GM21576 (cell line): ENCODE results near the gene SLC44A2.

Source experiments
- ATAC-seq: cut with Tn5 transposase; IDR thresholded peaks from one replicate; pipeline ENCODE4 v1.9.1; 2021; ENCODE audit warnings: mild to moderate bottlenecking, moderate library complexity; ENCODE audit not compliant: unreplicated experiment

Gene SLC44A2

DNA sequence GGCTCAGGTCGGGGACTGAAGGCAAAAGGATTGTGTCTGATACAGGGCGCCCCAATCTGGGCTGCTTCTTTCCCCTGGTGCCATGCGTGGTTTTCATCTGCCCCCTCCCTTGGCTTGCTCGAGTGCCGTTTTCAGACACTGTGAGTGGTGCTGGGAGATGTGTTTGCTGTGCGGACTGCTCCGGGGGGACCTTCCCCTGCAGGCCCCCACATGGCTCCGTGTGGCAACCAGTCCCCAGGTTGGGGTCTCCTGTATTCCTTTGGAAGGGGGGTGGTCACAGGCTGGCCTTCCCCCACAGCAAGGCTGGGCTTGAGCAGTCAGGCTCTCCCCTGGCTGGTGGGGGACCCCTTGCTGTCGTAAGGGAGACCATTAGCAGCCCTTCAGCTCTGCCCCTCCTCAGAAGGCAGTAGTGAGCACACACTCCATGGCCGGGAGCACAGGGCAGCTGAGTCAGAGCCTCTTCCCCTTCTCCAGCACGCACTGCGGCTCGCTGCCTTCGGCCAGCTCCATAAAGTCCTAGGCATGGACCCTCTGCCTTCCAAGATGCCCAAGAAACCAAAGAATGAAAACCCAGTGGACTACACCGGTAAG lies 55.3 kb downstream of the SLC44A2 start:
- ATAC-seq, result no peak

DNA sequence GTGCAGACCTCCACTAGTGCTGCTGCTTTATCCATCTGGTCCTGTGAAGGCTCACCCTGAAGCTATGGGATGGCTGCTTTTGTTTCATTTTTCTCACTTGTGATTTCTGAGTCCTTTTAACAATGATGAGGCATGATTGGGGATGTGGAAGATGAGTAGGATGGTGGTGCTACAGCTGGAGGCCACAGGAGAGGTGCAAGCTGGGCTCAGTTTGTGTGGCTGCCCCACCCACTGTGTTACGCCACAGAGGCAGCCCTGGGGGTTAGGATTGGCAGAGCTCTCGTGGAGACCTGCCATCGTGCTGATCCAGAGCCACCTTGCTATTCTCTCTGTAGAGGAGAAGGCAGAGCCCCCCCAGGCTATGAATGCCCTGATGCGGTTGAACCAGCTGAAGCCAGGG lies 56.3 kb downstream of the SLC44A2 start:
- ATAC-seq, result no peak

DNA sequence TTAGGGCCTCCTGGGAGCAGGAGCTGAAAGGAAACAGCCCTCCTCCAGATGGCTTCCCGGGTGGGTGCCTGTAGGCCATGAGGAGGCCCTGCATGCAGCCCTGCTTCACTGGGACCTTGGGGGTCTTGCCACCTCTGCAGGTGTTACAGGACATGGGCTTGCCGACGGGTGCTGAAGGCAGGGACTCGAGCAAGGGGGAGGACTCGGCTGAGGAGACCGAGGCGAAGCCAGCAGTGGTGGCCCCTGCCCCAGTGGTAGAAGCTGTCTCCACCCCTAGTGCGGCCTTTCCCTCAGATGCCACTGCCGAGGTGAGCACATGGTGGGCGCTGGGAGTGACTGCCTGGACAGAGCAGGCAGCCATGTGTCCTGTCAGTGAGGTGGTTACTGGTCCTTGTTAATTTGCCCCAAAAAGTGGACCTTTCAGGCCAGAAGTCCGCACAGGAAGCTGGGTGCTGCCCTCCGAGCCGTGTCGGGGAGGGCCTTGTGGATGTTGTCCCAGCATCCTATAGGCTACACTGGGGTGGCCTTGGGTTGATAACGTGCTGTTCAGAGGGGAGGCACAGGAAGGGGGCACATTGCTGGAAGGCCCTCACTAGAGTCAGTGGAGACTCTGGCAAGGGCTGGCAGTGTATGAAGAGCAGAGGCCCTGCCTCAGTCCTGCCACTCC lies 57.2 kb downstream of the SLC44A2 start:
- no peak for ATAC-seq

DNA sequence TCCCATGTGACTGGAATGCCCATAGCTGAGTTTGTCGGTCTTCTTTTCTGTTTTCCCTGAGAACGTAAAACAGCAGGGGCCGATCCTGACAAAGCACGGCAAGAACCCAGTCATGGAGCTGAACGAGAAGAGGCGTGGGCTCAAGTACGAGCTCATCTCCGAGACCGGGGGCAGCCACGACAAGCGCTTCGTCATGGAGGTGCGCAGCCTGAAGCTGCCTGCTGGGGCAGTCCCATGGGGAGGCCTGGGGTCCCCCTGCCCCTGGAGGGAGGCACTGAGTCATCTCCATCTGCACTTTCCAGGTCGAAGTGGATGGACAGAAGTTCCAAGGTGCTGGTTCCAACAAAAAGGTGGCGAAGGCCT lies 57.7 kb downstream of the SLC44A2 start:
- ATAC-seq, result no peak

DNA sequence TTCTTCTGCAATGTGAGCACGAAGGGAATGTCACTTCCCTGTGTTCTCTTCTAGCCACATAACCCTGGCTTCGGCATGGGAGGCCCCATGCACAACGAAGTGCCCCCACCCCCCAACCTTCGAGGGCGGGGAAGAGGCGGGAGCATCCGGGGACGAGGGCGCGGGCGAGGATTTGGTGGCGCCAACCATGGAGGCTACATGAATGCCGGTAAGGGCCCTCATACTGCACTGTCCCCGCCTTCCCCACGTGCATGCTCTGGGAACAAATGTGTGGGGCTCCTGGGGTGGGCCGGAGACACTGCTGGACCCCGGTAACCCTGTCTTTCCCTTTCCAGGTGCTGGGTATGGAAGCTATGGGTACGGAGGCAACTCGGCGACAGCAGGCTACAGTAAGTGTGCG lies 58.2 kb downstream of the SLC44A2 start:
- no peak for ATAC-seq

DNA sequence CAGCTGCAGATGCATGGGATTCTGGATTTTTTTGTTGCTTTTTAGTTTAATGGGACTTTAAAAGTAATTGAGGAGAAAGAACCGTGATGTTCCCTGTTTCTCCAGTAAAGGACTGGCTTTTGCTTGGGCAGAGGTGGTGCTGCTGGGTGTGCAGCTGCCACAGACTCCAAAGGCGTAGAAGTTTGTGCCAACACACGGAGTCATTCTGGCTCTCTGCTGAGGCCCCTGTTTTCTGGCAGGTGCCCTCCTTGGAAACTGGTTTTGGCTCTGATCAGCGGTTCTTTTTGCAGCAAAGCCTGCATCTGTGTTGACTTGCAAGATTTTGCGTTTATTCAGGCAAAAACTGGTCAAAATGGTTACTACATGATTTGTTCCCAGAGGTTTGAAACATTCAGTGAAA lies 59.9 kb downstream of the SLC44A2 start:
- ATAC-seq, result no peak

DNA sequence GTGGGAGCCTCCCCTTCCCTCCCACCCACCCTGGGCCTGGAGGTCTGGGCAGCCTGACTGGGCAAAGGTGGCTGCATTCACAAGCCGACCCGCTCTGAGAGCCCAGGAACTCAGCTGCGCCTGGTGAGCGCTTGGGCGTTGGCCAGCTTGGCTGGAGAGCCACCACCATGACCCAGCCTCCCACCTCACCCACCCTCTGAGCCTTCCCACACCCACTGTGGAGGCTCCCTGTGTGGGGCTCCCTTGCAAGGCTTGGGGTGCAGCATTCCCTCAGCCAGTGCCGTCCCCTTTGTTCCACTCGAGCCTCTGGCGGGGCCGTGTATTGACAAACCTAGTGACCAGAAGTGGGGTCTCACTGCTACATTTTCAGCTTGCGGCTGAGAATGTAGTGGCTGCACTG lies 60.8 kb downstream of the SLC44A2 start:
- ATAC-seq, result no peak

DNA sequence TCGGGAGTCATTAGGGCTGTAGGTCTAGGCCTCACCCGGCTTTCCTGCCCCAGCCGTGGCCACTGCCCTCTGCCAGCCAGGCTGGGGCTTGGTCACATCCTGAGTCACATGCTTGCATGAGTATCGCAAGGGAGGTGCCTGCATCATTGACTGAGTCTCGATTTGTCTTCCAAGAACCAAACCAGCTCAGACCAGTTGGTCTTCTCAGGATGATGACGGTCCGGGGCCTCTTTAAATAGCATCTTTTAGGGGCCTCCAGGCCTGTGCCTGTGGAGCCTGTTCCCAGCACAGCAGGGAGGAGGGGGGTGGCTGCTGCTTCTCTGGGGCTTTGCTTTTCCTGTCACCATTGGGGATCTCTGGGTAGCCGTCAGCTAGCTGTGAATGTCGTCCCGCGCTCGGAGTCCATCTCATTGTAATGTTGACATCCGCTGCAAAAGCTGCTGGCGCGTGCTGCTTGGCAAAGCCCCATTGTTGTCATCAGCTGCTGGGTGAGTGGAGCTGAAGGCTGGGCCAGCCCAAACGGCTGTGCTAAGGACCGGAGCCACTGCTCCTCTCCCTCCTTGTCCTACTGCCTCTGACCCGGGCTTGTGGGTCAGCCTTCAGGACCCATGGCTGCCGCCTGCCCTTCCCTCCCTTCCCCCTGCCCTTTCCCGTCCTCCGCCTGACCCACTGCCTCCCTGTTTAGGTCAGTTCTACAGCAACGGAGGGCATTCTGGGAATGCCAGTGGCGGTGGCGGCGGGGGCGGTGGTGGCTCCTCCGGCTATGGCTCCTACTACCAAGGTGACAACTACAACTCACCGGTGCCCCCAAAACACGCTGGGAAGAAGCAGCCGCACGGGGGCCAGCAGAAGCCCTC lies 61.5 kb downstream of the SLC44A2 start:
- no peak for ATAC-seq

DNA sequence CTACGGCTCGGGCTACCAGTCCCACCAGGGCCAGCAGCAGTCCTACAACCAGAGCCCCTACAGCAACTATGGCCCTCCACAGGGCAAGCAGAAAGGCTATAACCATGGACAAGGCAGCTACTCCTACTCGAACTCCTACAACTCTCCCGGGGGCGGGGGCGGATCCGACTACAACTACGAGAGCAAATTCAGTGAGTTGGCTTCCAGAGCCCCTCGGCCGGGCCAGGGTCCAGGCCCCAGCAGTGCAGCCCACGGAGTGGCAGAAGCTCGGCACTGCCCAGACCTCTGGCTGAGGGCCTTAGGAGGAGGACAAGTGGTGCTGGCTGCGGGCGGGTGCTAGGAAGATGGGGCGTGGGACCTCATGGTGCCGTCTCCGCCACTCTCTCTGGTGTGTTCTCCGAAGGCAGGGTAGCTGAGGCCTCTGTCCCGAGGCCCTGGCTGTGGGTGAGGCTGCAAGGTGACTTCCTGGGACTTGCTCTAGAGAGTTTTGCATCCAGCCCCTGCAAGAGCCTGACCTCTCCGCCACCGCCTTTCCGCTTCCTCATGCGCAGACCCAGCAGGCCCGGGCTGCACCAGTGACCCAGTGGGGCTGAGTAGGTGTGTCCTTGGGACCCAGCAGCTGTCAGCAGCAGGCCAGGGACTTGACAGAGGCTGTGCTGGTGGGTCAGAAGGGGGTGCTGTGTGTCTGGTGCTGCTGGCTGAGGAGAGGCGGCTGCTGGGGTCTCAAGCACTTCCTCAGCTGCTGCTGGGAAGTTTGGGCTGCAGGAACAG lies 62.4 kb downstream of the SLC44A2 start:
- no peak for ATAC-seq

DNA sequence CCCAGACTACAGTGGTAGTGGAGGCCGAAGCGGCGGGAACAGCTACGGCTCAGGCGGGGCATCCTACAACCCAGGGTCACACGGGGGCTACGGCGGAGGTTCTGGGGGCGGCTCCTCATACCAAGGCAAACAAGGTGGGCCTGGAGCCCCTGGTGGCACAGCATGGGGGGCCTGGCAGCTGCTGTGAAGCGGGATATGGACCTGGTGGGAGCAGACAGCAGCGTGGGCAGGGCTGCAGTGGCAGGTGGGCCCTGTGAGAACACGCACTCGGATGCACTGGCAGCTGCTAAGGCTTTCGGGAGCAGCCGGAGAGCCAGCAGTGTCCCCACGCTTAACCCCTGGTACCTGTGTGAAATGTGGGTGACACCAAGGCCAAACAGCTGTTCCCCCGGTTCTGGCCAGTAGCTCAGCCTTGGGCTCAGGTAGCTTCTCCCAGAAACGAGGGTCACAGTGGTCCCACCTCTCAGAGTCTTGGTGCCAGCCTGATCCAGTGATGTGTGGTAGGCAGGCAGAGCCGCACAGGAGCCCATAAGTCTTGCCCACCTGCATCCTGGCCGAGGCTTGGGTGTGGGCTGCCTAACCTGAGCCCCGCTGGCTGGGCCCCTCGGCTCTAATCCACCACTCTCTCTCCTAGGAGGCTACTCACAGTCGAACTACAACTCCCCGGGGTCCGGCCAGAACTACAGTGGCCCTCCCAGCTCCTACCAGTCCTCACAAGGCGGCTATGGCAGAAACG lies 63.4 kb downstream of the SLC44A2 start:
- no peak for ATAC-seq

DNA sequence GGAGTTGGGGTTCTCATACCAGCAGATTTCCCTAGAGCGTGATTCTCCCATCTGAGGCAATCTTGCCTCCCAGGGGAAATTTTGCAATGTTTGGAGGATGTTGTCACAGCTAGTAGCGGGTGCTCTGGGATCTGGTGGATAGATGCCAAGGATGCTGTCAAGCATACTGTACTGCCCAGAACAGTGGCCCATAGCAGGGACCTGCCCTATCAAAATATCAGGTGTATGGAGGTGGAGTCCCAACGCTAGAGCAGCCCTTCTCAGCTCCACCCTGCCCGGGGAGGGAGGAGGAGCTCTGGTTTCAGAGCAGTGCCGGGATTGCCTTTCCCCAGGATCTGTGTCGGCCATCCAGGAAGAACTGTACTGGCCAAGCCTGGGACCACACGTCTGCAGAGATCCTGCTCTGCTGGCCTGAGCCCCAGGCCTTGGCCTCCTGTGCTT lies 65.0 kb downstream of the SLC44A2 start:
- no peak for ATAC-seq

DNA sequence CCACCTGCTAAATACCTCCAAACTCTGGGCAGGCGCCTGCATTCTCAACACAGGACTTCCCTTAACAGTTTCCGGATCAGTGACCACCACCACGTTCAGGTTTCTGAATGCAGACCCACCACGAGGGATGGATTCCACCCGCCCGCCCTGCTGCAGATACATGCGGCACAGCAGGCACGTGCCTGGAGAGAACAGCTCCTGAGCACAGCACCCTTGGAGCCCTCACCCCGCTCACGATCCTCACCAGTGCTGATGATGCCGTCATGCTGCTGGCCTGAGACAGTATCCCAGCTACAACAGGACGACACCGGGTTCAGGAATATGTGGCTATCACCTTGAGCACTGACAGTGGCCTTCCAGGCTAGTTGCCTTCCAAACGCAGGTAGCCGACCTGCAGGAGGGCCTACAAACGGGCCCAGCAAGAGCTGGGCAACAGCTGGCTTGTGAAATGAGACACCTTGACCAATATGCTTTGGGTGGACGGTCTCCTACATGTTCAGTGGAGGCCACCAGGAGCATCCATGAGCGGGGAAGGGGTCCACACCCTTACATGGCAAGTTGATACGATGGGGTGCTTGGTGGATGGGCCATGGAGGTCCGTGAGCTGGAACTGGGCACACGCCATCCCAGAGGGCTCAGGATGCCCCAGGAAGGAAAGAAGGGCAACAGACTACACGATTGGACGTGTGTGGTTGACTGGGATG lies 66.0 kb downstream of the SLC44A2 start:
- no peak for ATAC-seq

DNA sequence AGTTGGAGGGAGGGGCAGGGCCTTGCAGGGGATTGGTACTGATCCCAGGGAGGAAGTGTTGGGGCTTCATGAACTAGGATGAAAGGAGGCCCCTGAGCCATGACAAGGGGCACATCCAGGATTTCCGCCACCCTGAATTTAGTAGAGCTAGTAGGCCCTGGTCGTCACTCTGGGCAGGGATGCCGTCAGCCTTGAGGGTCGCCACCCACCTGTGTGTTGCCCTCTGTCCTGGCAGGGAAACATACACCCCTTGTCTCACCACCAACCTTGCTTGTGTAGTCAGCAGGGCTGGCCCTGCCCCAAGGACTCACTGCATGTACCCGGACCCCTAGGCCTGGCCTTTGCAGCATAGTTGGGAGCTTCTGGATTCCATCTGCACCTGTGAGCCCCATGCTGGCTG lies 66.5 kb downstream of the SLC44A2 start:
- ATAC-seq, result no peak

DNA sequence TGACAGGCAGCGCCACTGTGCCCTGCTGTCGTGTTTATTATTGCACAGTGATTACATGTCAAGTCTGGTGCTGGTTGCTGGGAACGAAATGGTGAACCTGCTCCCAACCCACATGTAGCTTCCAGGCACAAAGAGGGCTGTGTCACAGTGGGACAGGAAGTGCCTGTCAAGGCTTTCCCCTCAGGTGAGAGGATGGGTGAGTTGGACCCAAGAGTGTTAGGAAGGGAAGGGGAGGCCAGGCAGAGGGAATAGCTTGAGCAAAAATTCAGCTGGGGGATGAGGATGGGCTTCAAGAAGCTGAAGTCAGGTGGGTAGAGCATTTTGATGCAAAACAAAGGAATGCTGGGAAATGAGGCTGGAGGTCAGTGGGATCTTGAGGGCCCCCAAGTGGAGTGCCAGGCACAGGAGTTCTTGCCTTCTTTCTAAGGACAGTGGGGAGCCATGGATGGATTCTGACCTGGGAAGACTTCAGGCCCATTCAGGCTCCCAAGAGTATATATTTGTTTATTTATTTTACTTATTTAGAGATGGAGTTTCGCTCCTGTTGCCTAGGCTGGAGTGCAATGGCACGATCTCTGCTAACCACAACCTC lies 67.4 kb downstream of the SLC44A2 start:
- ATAC-seq, result no peak
